GM21529 (cell line): Measurements from ENCODE around the gene PRKN.
A peak's percentile ranks its signal among the peaks of the same experiment; 100 is the strongest.

Source experiments
- ATAC-seq: cut with Tn5 transposase; IDR thresholded peaks from one replicate; pipeline ENCODE4 v1.9.1; 2021; ENCODE audit not compliant: unreplicated experiment

The PRKN gene

GRCh38 chr6:161411265-161411944, 1316.2 kb downstream of the PRKN start:
- ATAC-seq = no peak

- no peak for ATAC-seq
Measured at GRCh38 chr6:161410736-161411135, 1316.8 kb downstream of the PRKN start.

GRCh38 chr6:161410076-161410475, 1317.5 kb downstream of the PRKN start:
- no peak for ATAC-seq

GRCh38 chr6:161409353-161409752, 1318.2 kb downstream of the PRKN start:
- no peak for ATAC-seq

- ATAC-seq = no peak
Measured at GRCh38 chr6:161408041-161408440, 1319.5 kb downstream of the PRKN start.

- peak; percentile 32 for ATAC-seq
Measured at GRCh38 chr6:161407581-161407980, 1320.0 kb downstream of the PRKN start.

- ATAC-seq = no peak
Measured at GRCh38 chr6:161407115-161407514, 1320.5 kb downstream of the PRKN start.

- ATAC-seq = no peak
Measured at GRCh38 chr6:161406646-161407045, 1320.9 kb downstream of the PRKN start.

- ATAC-seq = no peak
Measured at GRCh38 chr6:161405418-161405817, 1322.1 kb downstream of the PRKN start.

- ATAC-seq = no peak
Measured at GRCh38 chr6:161403717-161404116, 1323.8 kb downstream of the PRKN start.

- ATAC-seq = no peak
Measured at GRCh38 chr6:161401587-161402309, 1325.8 kb downstream of the PRKN start.

- ATAC-seq = no peak
Measured at GRCh38 chr6:161400671-161401070, 1326.9 kb downstream of the PRKN start.

GRCh38 chr6:161396539-161396938, 1331.0 kb downstream of the PRKN start:
- no peak for ATAC-seq

- ATAC-seq = no peak
Measured at GRCh38 chr6:161395716-161396231, 1331.8 kb downstream of the PRKN start.

GRCh38 chr6:161394437-161394836, 1333.1 kb downstream of the PRKN start:
- no peak for ATAC-seq

GRCh38 chr6:161393839-161394364, 1333.7 kb downstream of the PRKN start:
- peak; percentile 100 for ATAC-seq

- ATAC-seq = no peak
Measured at GRCh38 chr6:161393292-161393691, 1334.3 kb downstream of the PRKN start.

- ATAC-seq = no peak
Measured at GRCh38 chr6:161389756-161390155, 1337.8 kb downstream of the PRKN start.

GRCh38 chr6:161383951-161384350, 1343.6 kb downstream of the PRKN start:
- no peak for ATAC-seq

GRCh38 chr6:161379834-161380582, 1347.6 kb downstream of the PRKN start:
- ATAC-seq = no peak

GRCh38 chr6:161378115-161378514, 1349.5 kb downstream of the PRKN start:
- ATAC-seq = no peak
